RPMI7951 (cell line): ENCODE measurements around the gene CKAP4. TPM values are rescaled to one million over a fixed set of nuclear protein-coding genes. Genes with fewer than 3 reads are reported as not detected.
A peak's percentile ranks its signal among the peaks of the same experiment; 100 is the strongest.

Experiments used
- DNase-seq: peaks from one replicate; pipeline ENCODE4 v3.0.0-alpha.2; 2012; ENCODE audit warnings: low read depth
- total RNA-seq: library from RNA; depleted of rRNA; stranded (reverse); fragments of >200 nt; shearing (Covaris generic); gene quantifications from 2 replicates; pipeline ENCODE4 v1.2.3, GENCODE V29; 2014

Gene CKAP4
- total RNA-seq, 1 experiment from 2014 or later: 61.0 TPM

DNA sequence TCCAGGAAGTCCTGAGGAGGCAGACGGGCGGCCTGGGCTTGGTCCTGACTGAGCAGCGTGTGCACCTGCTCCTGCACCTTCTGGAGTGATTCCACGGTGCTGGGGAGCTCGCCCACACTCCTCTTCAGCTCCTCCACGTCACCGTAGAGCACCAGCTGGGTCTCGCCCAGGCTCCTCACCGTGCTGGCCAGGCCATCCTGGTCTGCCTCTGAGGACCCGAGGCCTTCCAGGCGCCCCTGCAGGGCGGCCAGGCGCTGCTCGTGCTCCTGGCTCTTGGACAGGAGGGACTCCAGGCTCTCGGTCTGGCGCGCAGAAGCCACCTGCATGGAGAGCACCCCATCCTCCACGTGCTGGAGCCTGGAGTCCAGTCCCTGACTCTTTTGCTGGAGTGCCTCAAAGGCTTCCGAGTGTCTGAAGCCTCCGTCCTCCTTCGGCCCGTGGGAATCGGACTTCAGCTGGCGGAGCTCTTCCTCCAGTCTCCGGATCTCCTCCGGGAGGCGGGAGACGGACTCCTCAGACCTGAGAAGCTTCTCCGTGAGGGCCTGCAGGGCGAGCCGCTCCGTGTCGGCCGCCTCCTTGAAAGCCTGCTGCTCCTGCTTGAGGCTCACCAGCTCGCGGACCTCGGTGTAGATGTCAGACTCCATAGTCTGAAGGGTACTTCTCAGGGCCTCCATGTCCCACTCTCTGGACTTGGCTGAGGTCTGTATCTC, 8.4 kb downstream of the CKAP4 start:
- DNase-seq: no peak

DNA sequence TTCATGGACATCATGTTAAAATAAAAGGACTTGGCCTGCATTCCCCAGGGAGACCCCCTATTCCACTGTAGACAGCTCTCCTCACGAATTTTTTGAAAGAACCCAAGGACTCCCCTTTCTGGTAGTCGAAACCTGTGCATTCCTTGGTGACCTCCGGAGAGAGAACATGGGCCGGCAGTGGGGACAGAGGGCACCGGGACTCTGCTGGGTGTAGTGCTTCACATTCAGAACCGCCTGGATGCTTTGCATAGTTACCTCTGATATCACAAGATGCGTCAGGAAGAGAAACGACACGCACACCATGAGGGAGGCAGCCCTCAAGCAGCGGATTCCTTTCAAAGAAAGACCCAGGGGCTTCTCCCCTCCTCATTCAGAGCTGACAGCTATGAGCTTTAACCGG, 9.7 kb downstream of the CKAP4 start:
- no peak for DNase-seq

DNA sequence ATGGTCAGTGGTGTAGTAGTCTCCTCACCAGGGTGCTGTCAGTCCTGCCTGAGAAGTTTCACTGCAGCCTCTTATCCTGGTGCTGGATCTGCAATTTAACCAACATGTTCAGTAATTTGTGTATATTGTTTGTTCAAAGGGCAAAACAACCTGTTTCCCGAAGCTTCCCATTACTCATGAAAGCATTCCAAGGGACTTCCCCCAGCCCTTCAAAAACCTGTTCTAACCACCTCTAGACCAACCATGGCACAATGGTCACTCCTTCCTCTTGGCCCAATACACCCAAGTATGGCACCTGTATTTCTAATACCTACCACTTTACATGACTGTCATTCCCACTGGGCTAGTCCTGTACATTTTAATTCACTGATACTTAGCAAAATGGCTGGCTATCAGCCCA, 12.1 kb downstream of the CKAP4 start:
- no peak for DNase-seq

DNA sequence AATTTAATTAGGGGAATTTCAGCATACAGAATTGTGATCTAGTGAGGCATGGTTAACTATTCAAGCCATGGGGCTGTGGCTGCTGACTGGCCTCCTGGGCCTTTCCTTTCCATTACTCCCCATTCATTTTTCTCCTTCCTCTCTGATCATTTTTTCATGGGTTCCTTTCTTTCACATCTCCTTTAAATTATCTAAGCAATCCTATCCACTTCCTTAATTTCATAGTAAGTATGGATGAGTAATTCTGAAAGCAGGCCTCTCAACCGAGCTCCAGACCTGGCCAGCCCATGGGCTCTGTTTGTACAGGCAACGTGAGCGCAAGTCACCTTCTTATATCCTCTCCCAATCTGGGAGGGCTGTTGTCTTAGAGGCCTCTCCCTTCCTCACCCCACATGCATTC, 13.4 kb downstream of the CKAP4 start:
- DNase-seq: no peak

DNA sequence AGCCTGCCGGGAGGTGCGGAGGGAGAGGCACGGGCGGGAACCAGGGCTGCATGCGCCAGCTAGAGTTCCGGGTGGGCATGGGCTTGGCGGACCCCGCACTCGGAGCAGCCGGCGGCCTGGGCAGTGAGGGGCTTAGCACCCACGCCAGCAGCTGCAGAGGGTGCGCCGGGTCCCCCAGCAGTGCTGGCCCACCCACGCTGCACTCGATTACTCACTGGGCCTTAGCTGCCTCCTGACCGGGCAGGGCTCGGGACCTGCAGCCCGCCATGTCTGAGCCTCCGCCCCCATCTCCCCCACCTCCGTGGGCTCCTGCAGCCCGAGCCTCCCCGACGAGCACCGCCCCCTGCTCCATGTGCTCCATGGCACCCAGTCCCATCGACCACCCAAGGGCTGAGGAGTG, 14.8 kb downstream of the CKAP4 start:
- no peak for DNase-seq

DNA sequence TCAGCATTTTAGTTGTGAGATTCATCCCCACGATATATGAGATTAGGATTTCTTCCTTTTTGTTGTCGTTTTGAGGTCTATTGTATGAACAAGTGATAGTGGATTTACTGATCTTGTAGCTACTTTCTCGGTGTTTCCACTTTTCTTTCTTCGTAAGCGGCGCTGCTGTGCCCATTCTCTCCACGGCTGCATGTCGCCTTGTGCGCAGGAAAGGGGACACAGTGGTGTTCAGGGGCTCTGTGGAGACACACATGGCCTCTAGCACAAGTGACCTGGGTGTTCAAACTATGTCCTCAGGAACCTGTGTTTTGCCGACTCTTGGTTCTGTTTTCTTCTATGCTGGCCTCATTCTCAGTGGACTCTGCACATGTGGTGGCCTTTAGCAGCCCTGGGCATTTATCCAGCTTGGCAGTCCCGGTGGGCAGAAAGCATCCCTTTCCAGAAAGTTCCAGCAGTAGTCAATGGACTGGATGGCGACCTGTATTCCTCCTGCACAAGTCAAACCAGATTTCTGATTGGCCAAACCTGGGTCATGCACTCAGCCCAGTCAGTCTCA, 18.7 kb downstream of the CKAP4 start:
- DNase-seq: no peak

DNA sequence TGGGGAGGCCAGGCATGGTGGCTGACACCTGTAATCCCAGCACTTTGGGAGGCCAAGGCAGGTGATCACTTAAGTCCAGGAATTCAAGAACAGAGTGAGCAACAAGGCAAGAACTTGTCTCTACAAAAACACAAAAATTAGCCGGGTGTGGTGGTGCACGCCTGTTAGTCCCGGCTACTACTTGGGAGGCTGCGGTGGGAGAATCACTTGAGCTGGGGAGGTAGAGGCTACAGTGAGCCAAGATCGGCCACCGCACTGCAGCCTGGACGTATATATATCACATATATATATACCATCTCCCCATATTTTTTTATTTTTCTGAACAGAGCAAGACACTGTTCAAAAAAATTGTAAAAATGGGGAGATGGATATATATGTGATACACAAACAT, 19.5 kb downstream of the CKAP4 start:
- no peak for DNase-seq

DNA sequence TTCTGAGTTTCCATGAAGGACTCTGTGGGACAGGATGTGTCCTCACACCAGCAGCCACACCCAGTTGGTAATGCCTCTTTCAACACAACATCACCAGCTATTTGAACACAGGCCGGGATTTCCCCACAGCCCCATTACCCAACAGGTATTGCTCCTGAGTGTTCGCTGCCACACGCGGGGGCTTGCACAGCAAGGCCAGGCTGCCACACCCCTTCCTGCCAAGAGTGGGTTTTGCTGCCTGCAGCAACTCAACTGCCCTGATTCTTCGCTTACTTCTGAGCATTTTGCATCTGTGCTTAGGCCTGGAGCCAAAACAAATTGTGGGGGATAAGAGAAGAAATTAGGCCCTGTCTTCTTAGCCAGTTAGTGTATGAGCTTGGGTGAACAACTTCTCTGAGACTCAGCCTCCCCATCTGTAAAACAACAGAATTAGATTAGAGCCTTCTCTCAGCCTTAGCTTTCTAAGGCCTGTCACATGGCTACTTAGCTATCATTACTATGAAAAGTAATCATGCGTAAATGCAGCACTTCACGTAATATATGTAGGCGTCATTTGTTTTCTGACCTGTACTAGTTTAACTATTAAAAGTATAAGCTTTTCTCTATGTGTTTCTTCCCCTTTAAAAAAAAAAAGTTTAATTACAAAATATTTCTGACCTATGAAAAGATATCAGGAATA, 20.0 kb downstream of the CKAP4 start:
- DNase-seq: no peak

DNA sequence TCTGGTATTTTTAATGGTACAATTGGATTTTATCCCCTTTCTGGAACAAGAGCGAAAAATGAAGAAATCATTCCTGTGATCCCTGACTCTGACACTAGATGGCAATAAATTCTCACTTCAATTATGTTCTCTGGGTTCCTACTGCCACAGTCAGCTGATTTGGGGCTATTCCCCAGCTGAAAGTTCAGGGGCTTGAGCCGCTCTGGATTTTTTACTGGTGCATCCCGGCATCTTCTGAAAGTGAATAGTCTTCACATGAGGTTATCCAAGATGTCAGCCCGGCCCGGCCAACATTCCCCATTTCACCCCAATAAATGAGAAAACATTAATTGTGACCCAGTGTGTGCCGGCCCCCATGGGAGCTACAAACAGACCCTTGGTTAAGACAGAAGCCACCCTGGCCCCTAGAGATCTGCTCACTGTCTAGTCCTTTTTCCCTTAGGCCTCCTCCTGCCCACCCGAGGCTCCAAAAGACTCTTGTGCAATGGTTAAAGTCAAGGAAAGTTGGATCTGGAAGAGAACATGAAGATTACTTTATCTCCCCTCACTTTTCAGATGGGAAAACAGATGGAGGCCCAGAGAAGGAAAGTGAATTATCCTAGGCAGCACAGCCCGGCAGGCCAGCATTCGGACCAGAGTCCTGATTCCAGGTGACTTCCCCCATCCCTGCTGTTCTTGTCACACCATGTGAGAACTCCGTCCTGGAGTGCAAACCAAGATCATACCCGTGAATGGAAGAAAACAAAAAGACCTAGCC, 20.8 kb downstream of the CKAP4 start:
- peak; percentile 61 for DNase-seq

DNA sequence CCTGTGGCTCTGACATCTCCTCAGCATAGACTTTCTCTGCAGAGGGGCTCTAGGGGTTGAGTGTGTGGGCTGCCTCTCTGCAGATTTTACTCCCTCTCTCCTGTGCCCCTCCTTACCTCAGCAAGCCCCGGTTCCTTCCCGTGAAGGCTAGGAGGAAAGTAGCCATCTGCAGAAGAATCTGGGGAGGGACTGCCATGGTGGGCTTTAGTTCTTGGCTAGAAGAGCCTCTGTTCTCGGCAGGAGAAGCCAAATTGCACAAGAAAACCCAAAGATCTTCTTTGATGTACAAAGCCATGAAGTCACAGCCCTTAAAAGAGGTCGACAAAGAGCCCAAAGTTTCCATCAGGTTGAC, 23.5 kb downstream of the CKAP4 start:
- DNase-seq: no peak

DNA sequence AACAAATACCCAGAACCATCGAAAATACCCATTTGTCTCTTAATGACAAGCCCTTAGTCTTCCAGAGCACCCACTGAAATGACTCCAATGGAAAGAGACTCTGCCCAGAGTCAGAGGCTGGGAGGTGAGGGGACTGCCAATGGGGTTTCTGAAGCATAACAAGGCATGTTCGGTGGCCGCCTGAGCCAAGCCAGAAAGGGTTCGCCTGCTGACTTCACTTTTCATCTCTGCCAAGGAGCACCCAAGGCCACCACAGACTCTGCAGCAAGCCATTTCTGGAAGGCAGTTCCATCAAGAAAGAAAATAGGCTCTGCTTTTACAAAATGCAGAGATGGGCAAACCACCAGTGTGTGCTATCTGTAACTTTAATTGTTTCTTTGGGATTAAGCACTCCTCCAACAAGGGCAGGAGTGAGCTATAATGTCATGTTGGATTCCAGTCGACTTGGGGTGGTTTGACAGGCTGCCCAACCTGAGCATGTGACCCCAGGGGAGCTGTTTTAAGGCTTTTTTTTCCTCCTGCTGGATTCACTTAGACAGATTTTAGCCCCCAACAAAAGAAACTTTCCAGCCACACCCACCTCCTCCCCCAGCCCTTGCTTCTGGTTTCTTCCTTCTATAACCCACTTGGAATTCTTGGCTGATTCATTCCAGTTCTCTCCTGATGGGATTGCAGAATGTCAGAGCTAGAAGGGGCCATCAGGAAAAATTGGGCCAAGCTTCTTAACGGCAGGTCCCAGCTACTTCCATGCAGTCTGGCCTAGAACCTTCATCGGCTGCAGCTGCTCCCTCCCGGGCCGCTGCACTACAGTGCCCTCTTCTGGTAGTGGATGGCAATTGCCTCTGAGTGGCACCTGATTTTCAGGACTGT, 24.1 kb downstream of the CKAP4 start:
- peak; percentile 49 for DNase-seq

DNA sequence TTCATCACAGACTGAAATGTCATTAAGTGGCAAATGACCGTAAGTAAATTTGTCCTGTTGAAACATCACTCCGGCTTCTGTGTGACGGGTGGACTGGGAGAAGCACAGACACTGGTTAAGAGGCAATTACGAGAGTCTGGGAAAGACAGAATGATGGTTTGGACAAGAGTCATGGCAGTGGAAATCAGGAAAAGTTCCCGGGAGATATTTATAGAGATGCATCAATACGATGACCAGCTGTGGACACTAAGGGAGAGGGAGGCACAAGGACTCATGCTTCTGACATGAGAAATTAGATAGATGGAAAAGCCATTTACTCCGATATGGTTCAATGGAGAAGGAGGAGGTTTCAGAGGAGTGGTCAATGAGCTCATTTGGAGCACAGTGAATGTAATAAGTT, 27.3 kb downstream of the CKAP4 start:
- DNase-seq: no peak

DNA sequence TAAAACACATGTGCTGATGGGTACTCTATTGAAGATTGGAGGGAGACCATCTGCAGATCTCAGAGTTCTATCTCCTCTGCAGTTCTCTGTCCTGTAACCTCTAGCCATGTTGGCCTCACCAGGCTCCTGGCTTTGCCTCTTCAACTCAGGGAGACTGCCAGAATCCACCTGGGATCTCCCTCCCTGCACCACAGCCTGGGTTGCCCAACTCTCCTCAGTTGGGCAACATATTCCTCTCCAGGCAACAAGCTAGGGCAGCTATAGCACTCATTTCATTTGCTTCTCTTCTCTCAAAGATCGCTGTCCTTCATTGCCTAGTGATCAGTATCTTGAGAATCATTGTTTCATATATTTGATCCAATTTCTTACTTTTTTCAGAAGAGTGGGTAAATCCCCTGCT, 28.8 kb downstream of the CKAP4 start:
- DNase-seq: no peak

DNA sequence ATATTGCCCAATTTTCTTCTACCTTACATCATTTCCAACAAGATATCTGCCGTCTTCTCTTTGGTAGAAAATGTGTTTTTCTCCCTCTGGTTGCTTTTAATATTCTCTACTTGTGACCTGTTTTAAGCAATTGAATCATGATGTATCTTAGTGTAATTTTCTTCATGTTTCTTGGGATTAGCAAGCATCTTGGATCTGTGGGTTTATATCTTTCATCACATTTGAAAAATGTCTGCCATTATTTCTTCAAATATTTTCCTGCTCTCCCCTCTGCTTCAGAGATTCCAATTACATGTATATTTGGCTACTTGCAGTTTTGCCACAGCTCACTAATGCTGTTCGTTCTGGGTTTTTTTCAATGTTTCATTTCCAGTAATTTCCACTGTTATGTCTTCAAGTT, 30.1 kb downstream of the CKAP4 start:
- no peak for DNase-seq

DNA sequence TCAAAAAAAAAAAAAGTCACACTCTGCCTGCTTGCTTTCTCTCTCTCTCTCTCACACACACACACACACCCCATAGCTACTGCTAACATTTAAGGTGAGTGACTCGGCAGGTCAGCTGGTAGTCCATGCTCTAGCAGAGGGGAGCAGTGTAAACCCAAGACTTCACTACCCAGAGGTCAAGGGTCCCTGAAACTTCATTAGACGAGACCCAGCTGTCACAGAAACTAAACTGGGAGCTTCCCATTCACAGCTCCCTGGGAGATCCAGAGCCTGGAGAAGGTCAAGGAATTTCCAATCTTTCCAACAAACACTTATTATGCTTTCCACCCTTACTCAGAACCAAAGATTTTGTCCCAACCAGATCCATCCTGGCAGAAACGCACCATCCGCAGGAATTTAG, 33.2 kb downstream of the CKAP4 start:
- no peak for DNase-seq

DNA sequence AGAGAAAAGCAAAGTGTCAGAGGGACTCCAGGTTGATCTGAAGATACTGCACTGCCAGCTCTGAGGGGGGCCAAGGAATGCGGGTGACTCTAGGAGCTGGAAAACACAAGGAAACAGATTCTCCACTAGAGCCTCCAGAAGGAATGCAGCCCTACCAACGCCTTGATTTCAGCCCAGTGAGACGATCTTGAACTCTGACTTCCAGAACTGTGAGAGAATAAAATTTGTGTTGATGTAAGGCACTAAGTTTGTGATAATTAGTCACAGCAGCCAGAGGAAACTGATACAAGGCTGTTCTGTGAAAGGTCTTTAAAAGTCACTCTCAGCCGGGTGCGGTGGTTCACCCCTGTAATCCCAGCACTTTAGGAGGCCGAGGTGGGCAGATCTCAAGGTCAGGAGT, 34.2 kb downstream of the CKAP4 start:
- DNase-seq: no peak

DNA sequence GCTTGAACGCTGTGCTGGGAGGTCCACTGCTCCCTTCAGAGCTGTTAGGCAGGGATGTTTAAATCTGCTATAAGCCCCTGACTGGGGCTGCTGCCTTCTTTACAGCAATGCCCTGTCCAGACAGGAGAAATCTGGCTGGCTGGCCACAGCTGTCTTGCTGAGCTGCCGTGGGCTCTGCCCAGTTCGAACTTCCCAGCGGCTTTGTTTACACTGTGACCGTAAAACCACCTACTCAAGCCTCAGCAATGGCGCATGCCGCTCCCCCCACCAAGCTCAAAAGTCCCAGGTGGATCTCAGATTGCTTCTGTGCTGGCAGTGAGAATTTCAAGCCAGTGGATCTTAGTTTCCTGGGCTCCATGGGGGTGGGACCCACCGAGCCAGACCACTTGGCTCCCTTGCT, 35.8 kb downstream of the CKAP4 start:
- no peak for DNase-seq

DNA sequence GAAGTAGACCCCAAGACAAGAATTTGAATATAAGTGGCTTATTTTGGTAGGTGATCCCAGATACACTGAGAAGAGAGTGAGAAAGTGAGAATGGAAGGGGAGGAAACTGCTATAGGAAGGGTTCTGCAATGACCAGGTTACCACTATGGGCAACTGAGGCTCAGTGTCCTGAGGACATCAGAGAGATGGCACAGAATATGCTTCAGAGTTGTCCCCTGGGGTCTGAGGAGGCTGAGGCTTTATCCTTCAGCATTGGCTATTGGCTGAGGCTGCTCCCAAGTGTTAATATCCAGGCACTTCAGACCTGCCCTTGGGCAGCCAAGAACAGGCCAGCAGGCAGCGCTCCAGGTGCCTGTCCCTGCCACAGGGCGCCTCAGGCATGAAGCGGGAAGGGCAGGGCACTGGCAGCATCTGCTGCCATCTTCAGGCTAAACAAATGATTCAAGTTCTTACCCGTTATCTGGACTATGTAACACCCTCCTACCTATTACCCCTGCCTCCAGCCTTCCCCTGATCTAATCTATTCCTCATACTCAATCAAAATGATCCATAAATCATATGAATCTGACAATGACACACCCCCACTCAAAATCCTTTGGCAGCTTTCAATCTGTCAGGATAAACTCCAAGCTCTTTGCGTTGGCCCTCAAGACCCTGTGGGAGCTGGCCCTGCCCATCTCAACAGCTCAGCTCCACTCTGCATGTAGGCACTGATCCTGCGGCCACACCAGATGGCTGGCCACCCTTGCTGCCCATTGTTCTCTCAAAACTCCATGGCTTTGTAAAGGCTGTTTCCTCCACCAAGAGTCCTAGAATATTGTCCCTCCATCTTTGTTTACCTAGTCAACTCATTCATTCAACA, 42.4 kb downstream of the CKAP4 start:
- DNase-seq: peak; percentile 59

DNA sequence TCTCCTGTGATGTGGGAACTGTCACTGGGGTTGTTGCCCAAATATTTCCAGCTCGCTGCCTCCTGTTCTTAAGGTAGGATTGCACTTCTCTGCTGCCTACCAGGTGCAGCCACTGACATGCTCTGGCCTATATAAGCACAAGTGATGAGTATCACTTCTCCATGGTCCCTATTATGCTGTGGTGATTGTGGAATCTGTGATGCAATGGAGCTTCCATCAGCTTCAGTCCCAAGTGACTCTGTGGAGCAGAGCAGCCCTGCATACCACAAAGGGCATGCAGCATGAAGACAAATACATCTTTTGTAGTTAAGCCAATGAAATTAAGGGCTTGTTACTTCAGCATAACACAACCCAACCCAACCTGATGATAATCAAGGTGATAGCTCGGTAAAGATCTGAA, 43.5 kb downstream of the CKAP4 start:
- no peak for DNase-seq

DNA sequence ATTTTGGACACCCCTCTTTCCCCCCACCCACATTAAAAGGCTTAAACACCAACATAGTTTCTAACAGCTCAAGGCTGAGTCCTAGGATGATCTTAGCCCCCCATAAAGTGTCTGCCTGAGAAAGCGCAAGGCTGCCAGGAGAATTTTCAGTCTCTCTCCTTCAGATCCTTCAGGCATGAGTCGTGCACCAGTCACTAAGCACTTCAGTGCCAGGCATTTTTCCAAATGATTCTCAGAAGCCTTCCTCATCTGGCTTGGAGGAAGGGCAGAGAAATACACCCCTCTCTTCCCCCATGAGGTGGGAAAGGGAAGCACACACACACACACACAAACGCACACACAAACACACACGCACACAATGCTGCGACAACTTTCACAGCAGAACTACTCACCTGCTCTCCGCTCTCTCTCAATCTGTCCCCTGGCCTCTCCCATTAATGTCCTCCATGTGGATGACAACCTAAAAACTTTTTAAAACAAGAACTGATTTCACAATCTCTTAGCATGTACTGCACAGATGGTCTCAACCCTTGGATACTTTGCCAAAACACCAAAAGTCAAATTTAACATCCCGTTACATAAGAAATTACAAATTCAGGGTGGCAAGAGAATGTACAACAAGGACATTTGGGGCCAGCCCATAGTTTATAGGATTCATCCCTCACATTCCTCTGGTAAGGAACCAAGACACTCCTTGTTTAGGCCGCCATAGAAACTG, 49.8 kb downstream of the CKAP4 start:
- DNase-seq: peak; percentile 52
